ENCODE measurements around the gene LPAR5.

Gene LPAR5

GRCh38 chr12:6569786-6570185 lies 66.0 kb downstream of the LPAR5 start:
- DNase-seq (ENCODE audit: extremely low spot score, insufficient read length, low read depth) (no peak), FAIRE-seq (no peak)

GRCh38 chr12:6569312-6569711 lies 66.4 kb downstream of the LPAR5 start:
- no peak for DNase-seq (ENCODE audit: extremely low spot score, insufficient read length, low read depth)
- no peak for FAIRE-seq

Measured in GM18507 (cell line).